CD14-positive monocyte (primary cell): Measurements from ENCODE around the gene MSMB. TPM values are rescaled to one million over a fixed set of nuclear protein-coding genes. Genes with fewer than 3 reads are reported as not detected.

Experiments used
- DNase-seq, 3 donors: peaks; one replicate each; pipeline ENCODE4 v3.0.0-alpha.2; 2011 to 2022
- H2AFZ ChIP-seq: 2 replicates; pipeline ENCODE4 v1.6.0; 2012; ENCODE audit warnings: mild to moderate bottlenecking, low read depth, low read length, inconsistent platforms; ENCODE audit not compliant: insufficient read depth, poor library complexity, severe bottlenecking
- H3K27ac ChIP-seq, 2 donors: 1 replicate in 1 of 2; 2 replicates in 1 of 2; pipeline ENCODE4 v1.5.1; 2012 to 2013; ENCODE audit warnings: low read length in 2 of 2, control low read depth in 1 of 2, inconsistent platforms in 1 of 2, low read depth in 1 of 2, mild to moderate bottlenecking in 1 of 2
- H3K27me3 ChIP-seq, 2 donors: one replicate each; pipeline versions ENCODE4 v1.6.0 to v1.6.1; 2011 to 2013; ENCODE audit warnings: low read length in 2 of 2; ENCODE audit not compliant: control insufficient read depth in 2 of 2, insufficient read depth in 2 of 2
- H3K36me3 ChIP-seq, 2 donors: replicated peaks in 1 of 2; 1 replicate in 1 of 2; 2 replicates in 1 of 2; pipeline versions ENCODE4 v1.5.1 to v1.6.1; 2012 to 2013; ENCODE audit warnings: low read length in 2 of 2, control low read depth in 1 of 2, inconsistent platforms in 1 of 2, mild to moderate bottlenecking in 1 of 2; ENCODE audit not compliant: insufficient read depth in 2 of 2, control insufficient read depth in 1 of 2
- H3K4me1 ChIP-seq, 2 donors: 1 replicate in 1 of 2; 2 replicates in 1 of 2; pipeline versions ENCODE4 v1.5.1 to v1.6.1; 2012 to 2013; ENCODE audit warnings: low read length in 2 of 2, control low read depth in 1 of 2, inconsistent platforms in 1 of 2, mild to moderate bottlenecking in 1 of 2, moderate library complexity in 1 of 2; ENCODE audit not compliant: insufficient read depth in 2 of 2, control insufficient read depth in 1 of 2
- H3K4me2 ChIP-seq: replicated peaks from 2 replicates; pipeline ENCODE3; 2012; ENCODE audit warnings: low read length, moderate library complexity, mild to moderate bottlenecking; ENCODE audit not compliant: poor library complexity, severe bottlenecking; ENCODE audit errors: extremely low read depth
- H3K4me3 ChIP-seq, 3 experiments: fragments of 200-600 bp in 1 of 3; sonication (generic) in 1 of 3; replicated peaks in 1 of 3; 1 replicate in 2 of 3; 2 replicates in 1 of 3; pipeline ENCODE4 v1.5.1; 2011 to 2013; ENCODE audit warnings: low read length in 3 of 3, mild to moderate bottlenecking in 3 of 3, control low read depth in 2 of 3, low read depth in 2 of 3, inconsistent platforms in 1 of 3, moderate library complexity in 1 of 3
- H3K79me2 ChIP-seq: 2 replicates; pipeline ENCODE4 v1.6.0; 2012; ENCODE audit warnings: mild to moderate bottlenecking, control low read depth, inconsistent platforms, low read length, moderate library complexity; ENCODE audit not compliant: insufficient read depth
- H3K9ac ChIP-seq: 2 replicates; pipeline ENCODE4 v1.6.0; 2017; ENCODE audit warnings: low read length, mild to moderate bottlenecking; ENCODE audit not compliant: insufficient read depth, poor library complexity, severe bottlenecking
- H3K9me3 ChIP-seq, 2 donors: replicated peaks in 1 of 2; 1 replicate in 1 of 2; 2 replicates in 1 of 2; pipeline versions ENCODE4 v1.5.1 to v1.6.1; 2012 to 2013; ENCODE audit warnings: low read length in 2 of 2, control low read depth in 1 of 2; ENCODE audit not compliant: control insufficient read depth in 1 of 2, insufficient read depth in 1 of 2
- H4K20me1 ChIP-seq: 2 replicates; pipeline ENCODE4 v1.6.0; 2012; ENCODE audit warnings: mild to moderate bottlenecking, low read length, control low read depth, moderate library complexity; ENCODE audit not compliant: insufficient read depth
- H3K27ac Mint-ChIP-seq, 7 donors: one replicate each; pipeline ENCODE4 v1.8.0; 2020; ENCODE audit warnings: mild to moderate bottlenecking in 7 of 7, mixed read lengths in 7 of 7, moderate library complexity in 6 of 7, inconsistent platforms in 2 of 7
- H3K27me3 Mint-ChIP-seq, 3 donors: one replicate each; pipeline ENCODE4 v1.8.0; 2021 to 2022; ENCODE audit warnings: low read depth in 3 of 3, mild to moderate bottlenecking in 3 of 3, mixed read lengths in 3 of 3, moderate library complexity in 3 of 3, inconsistent platforms in 1 of 3
- H3K36me3 Mint-ChIP-seq, 2 donors: one replicate each; pipeline ENCODE4 v1.8.0; 2020; ENCODE audit warnings: mixed read lengths in 2 of 2, inconsistent platforms in 1 of 2, mild to moderate bottlenecking in 1 of 2
- H3K4me1 Mint-ChIP-seq: one replicate; pipeline ENCODE4 v1.8.0; 2020; ENCODE audit warnings: mild to moderate bottlenecking, mixed read lengths
- H3K4me3 Mint-ChIP-seq, 2 donors: one replicate each; pipeline ENCODE4 v1.8.0; 2020; ENCODE audit warnings: mild to moderate bottlenecking in 2 of 2, mixed read lengths in 2 of 2, moderate library complexity in 1 of 2
- H3K9me3 Mint-ChIP-seq, 7 donors: one replicate each; pipeline ENCODE4 v1.8.0; 2020 to 2022; ENCODE audit warnings: mixed read lengths in 7 of 7, mild to moderate bottlenecking in 6 of 7, moderate library complexity in 6 of 7, inconsistent platforms in 2 of 7
- CTCF ChIP-seq: fragments of 200-600 bp; IDR thresholded peaks from one replicate; pipeline ENCODE4 v1.8.0; 2022; ENCODE audit warnings: antibody characterized with exemption, mild to moderate bottlenecking
- WGBS: methylation state at CpG from one replicate; pipeline ENCODE4 v1.1.5; 2013; ENCODE audit warnings: missing lambda C conversion rate; ENCODE audit not compliant: insufficient coverage; 5-methylcytosine and 5-hydroxymethylcytosine counted together
- intact Hi-C, 2 donors: fragments of 100-400 bp; cut with micrococcal nuclease; formaldehyde crosslinking; loops; one replicate each; pipeline versions ENCODE4 v1.15.0 to v1.15.1; 2023
- polyA plus RNA-seq, 3 donors: library from polyadenylated mRNA; depleted of rRNA in 1 of 3; unstranded in 2 of 3; stranded (reverse) in 1 of 3; fragments of 300-500 nt in 2 of 3; fragments of >200 nt in 1 of 3; fragmentation: Illumina TruSeq in 2 of 3; gene quantifications; 1 replicate in 2 of 3; 2 replicates in 1 of 3; pipeline ENCODE4 v1.2.3, GENCODE V29; 2012 to 2021

The MSMB gene
- polyA plus RNA-seq, 3 donors = not detected

GRCh38 chr10:46057038-46057437 lies 11.0 kb upstream of the MSMB start:
- Histone ChIP-seq H3K4me2 (no peak overlapping the region), H4K20me1 (no peaks in the 10 kb centered on the region), H3K4me1 (peaks cover 6 to 16% of the 10 kb centered on the region in 2 donors), H3K79me2 (no peaks in the 10 kb centered on the region), H2AFZ (no peak overlapping the region), H3K9ac (no peak overlapping the region), H3K9me3 (peaks cover 3 to 11% of the 10 kb centered on the region in 2 donors), H3K27ac (no peak overlapping the region), H3K4me3 (no peak overlapping the region), H3K36me3 (no peaks in the 10 kb centered on the region), H3K27me3 (no peaks in the 10 kb centered on the region)
- peaks cover 7 to 18% (median 14%) of the 10 kb centered on the region in 7 donors for H3K9me3 Mint-ChIP-seq
- peaks cover 12% of the 10 kb centered on the region for H3K4me1 Mint-ChIP-seq
- H3K27ac Mint-ChIP-seq = no peak overlapping the region
- intact Hi-C loops = no loop called here
- H3K36me3 Mint-ChIP-seq = peaks cover 2 to 5% of the 10 kb centered on the region in 2 donors
- H3K4me3 Mint-ChIP-seq = no peak overlapping the region
- no peak for TF ChIP-seq CTCF
- H3K27me3 Mint-ChIP-seq = no peaks in the 10 kb centered on the region
- no peak for DNase-seq

GRCh38 chr10:46055771-46056170 lies 9.7 kb upstream of the MSMB start:
- no peaks in the 10 kb centered on the region for H3K36me3 ChIP-seq
- no peaks in the 10 kb centered on the region for H3K79me2 ChIP-seq
- peaks cover 12 to 15% of the 10 kb centered on the region in 2 donors for H3K4me1 ChIP-seq
- Mint-ChIP-seq H3K9me3 (peaks cover 7 to 18% (median 14%) of the 10 kb centered on the region in 7 donors), H3K27me3 (no peaks in the 10 kb centered on the region), H3K4me3 (no peak overlapping the region), H3K4me1 (peaks cover 12% of the 10 kb centered on the region), H3K36me3 (peaks cover 2 to 5% of the 10 kb centered on the region in 2 donors), H3K27ac (no peak overlapping the region)
- H3K4me3 ChIP-seq = no peak overlapping the region
- no peak for TF ChIP-seq CTCF
- no CpG with 5 or more reads among the region's 4 CpGs for WGBS
- H3K4me2 ChIP-seq = no peak overlapping the region
- H3K27me3 ChIP-seq = no peaks in the 10 kb centered on the region
- no peak overlapping the region for H3K27ac ChIP-seq
- no peak overlapping the region for H2AFZ ChIP-seq
- H4K20me1 ChIP-seq = no peaks in the 10 kb centered on the region
- DNase-seq = no peak
- H3K9ac ChIP-seq = no peak overlapping the region
- H3K9me3 ChIP-seq = peaks cover 3 to 11% of the 10 kb centered on the region in 2 donors
- intact Hi-C loops = no loop called here
